Measurements from ENCODE around the gene SLC45A3.

DNA sequence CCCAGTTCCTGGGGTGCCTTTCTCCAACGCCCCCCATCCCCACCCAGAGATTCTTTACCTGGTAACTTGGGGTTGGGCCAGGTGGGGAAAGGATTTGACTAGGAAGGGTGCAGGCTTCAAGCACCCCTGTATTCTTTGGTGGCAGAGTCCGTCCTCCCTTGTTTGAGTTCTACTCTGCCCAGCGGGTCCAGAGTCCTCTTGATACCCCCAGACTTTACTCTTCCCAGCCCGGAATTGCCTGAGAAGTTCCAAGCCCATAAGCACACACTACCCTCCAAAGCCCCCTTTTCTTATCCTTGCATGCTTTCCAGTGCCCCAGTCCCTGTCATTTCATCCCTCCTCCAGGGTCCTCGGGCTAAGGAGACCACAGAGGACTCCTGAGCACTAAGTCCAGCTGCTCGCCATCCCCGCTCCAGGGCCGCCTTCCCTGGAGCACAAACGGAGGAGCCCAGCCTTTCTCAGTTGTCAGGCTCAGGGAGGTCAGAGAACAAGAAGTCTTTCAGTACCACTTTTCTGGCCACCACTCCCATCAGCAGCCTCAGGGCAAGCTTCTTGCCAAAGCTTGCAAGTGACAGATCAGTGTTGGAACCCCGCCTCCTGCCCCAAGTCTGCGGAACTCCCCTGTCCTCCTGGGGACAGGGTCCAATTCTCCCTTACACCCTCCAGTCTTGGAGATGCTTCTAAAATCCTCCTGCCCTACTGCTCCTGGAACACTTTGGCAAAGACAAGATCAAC, 12.2 kb downstream of the SLC45A3 start:
- no peak for TF ChIP-seq POLR2A (IDR thresholded peaks at IDR 0.05)
- no peak for TF ChIP-seq CTCF (IDR thresholded peaks at IDR 0.05)
- TF ChIP-seq EP300 (IDR thresholded peaks at IDR 0.05), result no peak
- no peak for TF ChIP-seq POLR2AphosphoS5 (IDR thresholded peaks at IDR 0.05)

All from stomach (tissue), 4 donors.